ENCODE results near the gene E2F1.

Gene E2F1

GRCh38 chr20:33686100-33686983 is at the start of gene E2F1:
Gene E2F1, minus strand, starts transcription at chr20:33686385. Its CDS starts 121 bp downstream, at chr20:33686264.
- no peak for FAIRE-seq
- peak; percentile 89 for DNase-seq (ENCODE audit: insufficient read length, low spot score)
- TF ChIP-seq CTCF (IDR thresholded peaks at IDR 0.05; ENCODE audit: insufficient read depth, missing control alignments) = peak; percentile 9

- TF ChIP-seq CTCF (IDR thresholded peaks at IDR 0.05; ENCODE audit: insufficient read depth, missing control alignments) = no peak
- FAIRE-seq = no peak
- DNase-seq (ENCODE audit: insufficient read length, low spot score) = no peak
Measured at GRCh38 chr20:33733654-33734576, 47.7 kb upstream of the E2F1 start.

- TF ChIP-seq CTCF (IDR thresholded peaks at IDR 0.05; ENCODE audit: insufficient read depth, missing control alignments) = no peak
- DNase-seq (ENCODE audit: insufficient read length, low spot score) (no peak), FAIRE-seq (no peak)
Measured at GRCh38 chr20:33732166-33732970, 46.2 kb upstream of the E2F1 start.

GRCh38 chr20:33731693-33732165 is 45.5 kb upstream of the E2F1 start, which contains the start of gene ZNF341:
Gene ZNF341, plus strand, starts transcription at chr20:33731996. Its CDS starts 26 bp downstream, at chr20:33732022.
- FAIRE-seq = no peak
- peak; percentile 67 for TF ChIP-seq CTCF (IDR thresholded peaks at IDR 0.05; ENCODE audit: insufficient read depth, missing control alignments)

GRCh38 chr20:33730946-33731692 is 44.9 kb upstream of the E2F1 start:
- FAIRE-seq (no peak), DNase-seq (ENCODE audit: insufficient read length, low spot score) (no peak)
- TF ChIP-seq CTCF (IDR thresholded peaks at IDR 0.05; ENCODE audit: insufficient read depth, missing control alignments) = no peak

More at GRCh38 chr20:33731693-33732165, 45.5 kb upstream of the E2F1 start, which contains the start of gene ZNF341:
- DNase-seq (ENCODE audit: insufficient read length, low spot score) = no peak

GRCh38 chr20:33729101-33729500 is 42.9 kb upstream of the E2F1 start:
- no peak for TF ChIP-seq CTCF (IDR thresholded peaks at IDR 0.05; ENCODE audit: insufficient read depth, missing control alignments)
- DNase-seq (ENCODE audit: insufficient read length, low spot score) = no peak
- no peak for FAIRE-seq

Data from D721Med (cell line).